Loucy (cell line): ENCODE data around the gene KIAA0930.

Source experiments
- EZH2phosphoT487 ChIP-seq: fragments of 200-600 bp; IDR thresholded peaks from 2 replicates; pipeline ENCODE4 v1.6.1; 2018; ENCODE audit warnings: antibody characterized with exemption, mild to moderate bottlenecking, moderate library complexity, borderline replicate concordance
- TF ChIP-seq, protein P1 (sequence below): fragments of 200-600 bp; sonication (generic); conservative IDR thresholded peaks from 2 replicates; pipeline ENCODE4 v1.5.1; 2014; ENCODE audit warnings: mild to moderate bottlenecking, antibody characterized with exemption, low read length

DNA sequence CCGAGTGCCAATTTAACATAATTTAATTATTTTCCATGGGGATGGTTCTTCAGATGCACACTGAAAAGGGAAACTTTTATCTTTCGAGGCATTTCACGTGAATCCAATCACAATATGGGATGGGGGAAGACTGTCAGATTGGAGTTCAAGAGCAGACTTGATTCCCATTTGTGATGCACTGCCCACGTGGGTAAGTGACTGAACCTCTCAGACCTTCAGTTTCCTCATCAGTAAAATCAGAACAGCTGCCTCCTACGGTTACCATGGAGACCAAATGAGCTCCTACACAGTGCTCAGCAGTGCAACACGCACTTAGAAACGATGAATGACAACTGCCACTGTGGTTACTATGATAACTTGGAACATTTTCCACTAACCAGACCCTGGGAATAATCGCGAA, 21.7 kb downstream of the KIAA0930 start:
- TF ChIP-seq, protein P1, sequence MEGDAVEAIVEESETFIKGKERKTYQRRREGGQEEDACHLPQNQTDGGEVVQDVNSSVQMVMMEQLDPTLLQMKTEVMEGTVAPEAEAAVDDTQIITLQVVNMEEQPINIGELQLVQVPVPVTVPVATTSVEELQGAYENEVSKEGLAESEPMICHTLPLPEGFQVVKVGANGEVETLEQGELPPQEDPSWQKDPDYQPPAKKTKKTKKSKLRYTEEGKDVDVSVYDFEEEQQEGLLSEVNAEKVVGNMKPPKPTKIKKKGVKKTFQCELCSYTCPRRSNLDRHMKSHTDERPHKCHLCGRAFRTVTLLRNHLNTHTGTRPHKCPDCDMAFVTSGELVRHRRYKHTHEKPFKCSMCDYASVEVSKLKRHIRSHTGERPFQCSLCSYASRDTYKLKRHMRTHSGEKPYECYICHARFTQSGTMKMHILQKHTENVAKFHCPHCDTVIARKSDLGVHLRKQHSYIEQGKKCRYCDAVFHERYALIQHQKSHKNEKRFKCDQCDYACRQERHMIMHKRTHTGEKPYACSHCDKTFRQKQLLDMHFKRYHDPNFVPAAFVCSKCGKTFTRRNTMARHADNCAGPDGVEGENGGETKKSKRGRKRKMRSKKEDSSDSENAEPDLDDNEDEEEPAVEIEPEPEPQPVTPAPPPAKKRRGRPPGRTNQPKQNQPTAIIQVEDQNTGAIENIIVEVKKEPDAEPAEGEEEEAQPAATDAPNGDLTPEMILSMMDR = no peak
- no peak for TF ChIP-seq EZH2phosphoT487
